Activated CD4-positive, alpha-beta T cell treated with anti-CD3 and anti-CD28 coated beads for 36 hours (primary cell): ENCODE measurements around the gene IFNA4. TPM values are rescaled to one million over a fixed set of nuclear protein-coding genes. Genes with fewer than 3 reads are reported as not detected.
A peak's percentile ranks its signal among the peaks of the same experiment; 100 is the strongest.
"Not testable (repeated sequence)": the region's sequence is repeated elsewhere in the genome, so short reads cannot be mapped to it uniquely, and the experiment has no call there.

ENCODE experiments used
- ATAC-seq: fragments of 200-7000 bp; cut with Tn5 transposase; one replicate; pipeline ENCODE4 v1.10.0; 2021; ENCODE audit warnings: mild to moderate bottlenecking, moderate library complexity
- CTCF ChIA-PET: fragments of 350-600 bp; sonication (Branson Sonifier 250); formaldehyde crosslinking; loops from one replicate; lab custom pipeline; 2021; ENCODE audit warnings: antibody characterized with exemption; lab: Charles Lee
- POLR2A ChIA-PET: fragments of 350-600 bp; sonication (Branson Sonifier 250); formaldehyde crosslinking; loops from one replicate; lab custom pipeline; 2021; ENCODE audit warnings: antibody characterized with exemption, inconsistent platforms; lab: Charles Lee
- DNase-seq: peaks from one replicate; pipeline ENCODE4 v3.0.0-alpha.2; 2020
- H3K27ac Mint-ChIP-seq: one replicate; pipeline ENCODE4 v1.8.0; 2021; ENCODE audit warnings: mixed read lengths
- H3K27me3 Mint-ChIP-seq: one replicate; pipeline ENCODE4 v1.8.0; 2021; ENCODE audit warnings: mixed read lengths
- H3K36me3 Mint-ChIP-seq: one replicate; pipeline ENCODE4 v1.8.0; 2021; ENCODE audit warnings: low read depth, mixed read lengths
- H3K4me1 Mint-ChIP-seq: one replicate; pipeline ENCODE4 v1.8.0; 2021; ENCODE audit warnings: mixed read lengths
- H3K4me3 Mint-ChIP-seq: one replicate; pipeline ENCODE4 v1.8.0; 2021; ENCODE audit warnings: mild to moderate bottlenecking, moderate library complexity, mixed read lengths
- H3K9me3 Mint-ChIP-seq: one replicate; pipeline ENCODE4 v1.8.0; 2021; ENCODE audit warnings: low read depth, mixed read lengths
- intact Hi-C, 2 experiments: fragments of 100-400 bp; cut with DNase I in 1 of 2; cut with micrococcal nuclease in 1 of 2; formaldehyde crosslinking; loops; one replicate each; pipeline versions ENCODE4 v1.14.2 to v1.15.1; 2022 to 2024; cut with DNase I, micrococcal nuclease
- total RNA-seq, 2 experiments: library from RNA; stranded (reverse); gene quantifications; one replicate each; pipeline ENCODE4 v1.2.3, GENCODE V29; 2021

Gene IFNA4
- total RNA-seq = not detected

GRCh38 chr9:21187487-21187886 lies at the start of gene IFNA4:
Gene IFNA4, minus strand, starts transcription at chr9:21187587. Its CDS starts 56 bp downstream, at chr9:21187531.
- H3K36me3 Mint-ChIP-seq, H3K4me3 Mint-ChIP-seq, H3K9me3 Mint-ChIP-seq, H3K27me3 Mint-ChIP-seq, H3K4me1 Mint-ChIP-seq, ATAC-seq, DNase-seq, POLR2A ChIA-PET, CTCF ChIA-PET, intact Hi-C loops, H3K27ac Mint-ChIP-seq: not testable (repeated sequence)

DNA sequence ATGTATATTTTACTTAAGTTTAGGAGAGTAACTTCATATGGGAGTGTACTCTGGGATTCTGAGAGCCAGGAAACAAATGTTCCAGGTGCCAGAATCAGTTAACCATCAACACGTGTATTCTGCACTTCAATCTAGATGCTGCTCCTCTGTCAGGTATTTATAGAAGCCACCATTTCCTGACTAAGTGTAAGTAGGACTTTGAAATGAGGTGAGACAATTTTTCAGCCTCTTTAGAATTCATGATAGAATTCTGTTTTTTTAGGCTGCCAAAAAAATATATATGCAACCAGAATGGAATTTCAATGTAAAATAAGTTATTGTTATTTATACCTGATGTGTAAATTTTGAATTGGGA lies 49.0 kb upstream of the IFNA4 start:
- Mint-ChIP-seq H3K4me1 (peaks cover 10% of the 10 kb centered on the region), H3K4me3 (peak overlapping the region; percentile 11)
- H3K27ac Mint-ChIP-seq, ATAC-seq, POLR2A ChIA-PET, H3K27me3 Mint-ChIP-seq, H3K36me3 Mint-ChIP-seq, DNase-seq, H3K9me3 Mint-ChIP-seq: not testable (repeated sequence)
- intact Hi-C loops = loop anchor here (5.0 to 10.0 kb wide), 3 partner anchors 81 to 551 kb away; no protein-coding TSS in a partner anchor
- CTCF ChIA-PET = interaction anchor here (0.6 to 2.1 kb wide), 16 partner anchors 8 to 219 kb away, joined by 3 to 8 read pairs (median 4); no protein-coding TSS in a partner anchor

GRCh38 chr9:21235468-21236359 lies 48.3 kb upstream of the IFNA4 start:
- H3K9me3 Mint-ChIP-seq, H3K36me3 Mint-ChIP-seq, POLR2A ChIA-PET, H3K27ac Mint-ChIP-seq, H3K27me3 Mint-ChIP-seq: not testable (repeated sequence)
- Mint-ChIP-seq H3K4me3 (peak overlapping the region; percentile 11), H3K4me1 (peaks cover 10% of the 10 kb centered on the region)
- DNase-seq (peak; percentile 52), ATAC-seq (peak; percentile 77)
- intact Hi-C loops = loop anchor here (1.0 to 10.0 kb wide), 5 partner anchors 82 to 554 kb away; no protein-coding TSS in a partner anchor
- CTCF ChIA-PET = interaction anchor here (0.6 to 2.1 kb wide), 17 partner anchors 9 to 220 kb away, joined by 3 to 8 read pairs (median 4); no protein-coding TSS in a partner anchor

GRCh38 chr9:21234153-21234687 lies 46.8 kb upstream of the IFNA4 start:
- DNase-seq = no peak
- Mint-ChIP-seq H3K9me3 (no peaks in the 10 kb centered on the region), H3K27ac (no peak overlapping the region), H3K36me3 (no peaks in the 10 kb centered on the region), H3K4me3 (no peak overlapping the region), H3K27me3 (peaks cover 7% of the 10 kb centered on the region), H3K4me1 (peaks cover 10% of the 10 kb centered on the region)
- CTCF ChIA-PET = interaction anchor here (0.6 to 2.1 kb wide), 4 partner anchors 18 to 550 kb away, joined by 3 to 8 read pairs (median 3); no protein-coding TSS in a partner anchor
- POLR2A ChIA-PET = no interaction called here
- ATAC-seq = no peak
- intact Hi-C loops = loop anchor here in 1 of 2 experiments (10.0 kb wide), 1 partner anchor 221 kb away; no protein-coding TSS in a partner anchor

GRCh38 chr9:21233258-21233657 lies 45.9 kb upstream of the IFNA4 start:
- Mint-ChIP-seq H3K36me3 (no peaks in the 10 kb centered on the region), H3K27ac (no peak overlapping the region), H3K4me1 (peaks cover 10% of the 10 kb centered on the region), H3K27me3 (peaks cover 5% of the 10 kb centered on the region), H3K9me3 (no peaks in the 10 kb centered on the region), H3K4me3 (no peak overlapping the region)
- intact Hi-C loops = loop anchor here in 1 of 2 experiments (10.0 kb wide), 1 partner anchor 222 kb away; no protein-coding TSS in a partner anchor
- POLR2A ChIA-PET = no interaction called here
- ATAC-seq = no peak
- CTCF ChIA-PET = interaction anchor here (0.6 to 1.0 kb wide), 2 partner anchors 19 to 551 kb away, joined by 3 read pairs; no protein-coding TSS in a partner anchor
- DNase-seq = no peak

DNA sequence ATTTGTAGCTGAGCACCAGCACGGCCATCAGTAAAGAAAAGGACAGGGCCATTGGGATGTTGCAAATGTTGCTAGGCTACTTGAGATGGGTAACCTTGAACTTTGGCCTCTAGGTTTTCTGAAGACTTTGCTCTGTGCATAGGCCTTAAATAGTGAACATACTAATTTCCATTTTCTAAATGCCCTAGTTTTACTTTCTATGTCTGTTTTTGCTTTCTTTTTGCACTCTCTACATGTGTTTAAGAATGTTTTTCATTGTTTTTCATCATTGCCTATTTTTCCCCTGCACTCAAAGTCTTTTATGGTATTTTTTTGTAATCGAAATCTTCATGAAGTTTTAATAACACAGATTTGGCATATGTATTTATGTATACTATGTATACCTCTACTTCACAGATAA lies 40.7 kb upstream of the IFNA4 start, which contains the start of gene IFNA17:
TSS of gene IFNA17 (minus strand) at position 101 of the 400 bp plus-strand sequence. CDS start at position 52, 49 bp downstream.
- CTCF ChIA-PET = interaction anchor here (1.0 to 1.2 kb wide), 2 partner anchors 10 to 45 kb away, joined by 4 to 5 read pairs; no protein-coding TSS in a partner anchor

DNA sequence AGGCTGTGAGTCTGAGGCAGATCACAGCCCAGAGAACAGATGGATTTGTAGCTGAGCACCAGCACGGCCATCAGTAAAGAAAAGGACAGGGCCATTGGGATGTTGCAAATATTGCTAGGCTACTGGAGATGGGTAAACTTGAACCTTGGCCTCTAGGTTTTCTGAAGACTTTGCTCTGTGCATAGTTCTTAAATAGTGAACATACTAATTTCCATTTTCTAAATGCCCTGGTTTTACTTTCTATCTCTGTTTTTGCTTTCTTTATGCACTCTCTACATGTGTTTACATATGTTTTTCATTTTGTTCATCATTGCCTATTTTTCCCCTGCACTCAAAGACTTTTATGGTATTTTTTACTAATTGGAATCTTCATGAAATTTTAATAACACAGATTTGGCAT lies 29.8 kb upstream of the IFNA4 start, which contains the start of gene IFNA16:
TSS of gene IFNA16 (minus strand) at position 101 of the 400 bp plus-strand sequence. CDS start at position 95, 6 bp downstream.
- intact Hi-C loops, POLR2A ChIA-PET, H3K36me3 Mint-ChIP-seq, DNase-seq, H3K4me3 Mint-ChIP-seq, ATAC-seq, H3K9me3 Mint-ChIP-seq, H3K27ac Mint-ChIP-seq, H3K4me1 Mint-ChIP-seq: not testable (repeated sequence)
- CTCF ChIA-PET = interaction anchor here (1.2 to 1.6 kb wide), 3 partner anchors 11 to 35 kb away, joined by 4 to 5 read pairs (median 5); no protein-coding TSS in a partner anchor
- H3K27me3 Mint-ChIP-seq = peaks cover 23% of the 10 kb centered on the region

More for the DNA sequence above, 40.7 kb upstream of the IFNA4 start, which contains the start of gene IFNA17:
- POLR2A ChIA-PET = no interaction called here
- Mint-ChIP-seq H3K36me3 (no peaks in the 10 kb centered on the region), H3K4me1 (no peaks in the 10 kb centered on the region), H3K4me3 (no peak within 1 kb of the TSS), H3K27me3 (peaks cover 5% of the 10 kb centered on the region), H3K9me3 (no peaks in the 10 kb centered on the region), H3K27ac (no peak within 1 kb of the TSS)
- no peak for DNase-seq
- no peak for ATAC-seq
- intact Hi-C loops = no loop called here

GRCh38 chr9:21213411-21214326 lies 26.3 kb upstream of the IFNA4 start:
- intact Hi-C loops = loop anchor here in 1 of 2 experiments (1.0 kb wide), 1 partner anchor 576 kb away; no protein-coding TSS in a partner anchor
- H3K27me3 Mint-ChIP-seq = peaks cover 13% of the 10 kb centered on the region
- H3K4me1 Mint-ChIP-seq, DNase-seq, H3K9me3 Mint-ChIP-seq, H3K4me3 Mint-ChIP-seq, H3K27ac Mint-ChIP-seq, H3K36me3 Mint-ChIP-seq: not testable (repeated sequence)
- peak; percentile 44 for ATAC-seq
- CTCF ChIA-PET = interaction anchor here (0.7 to 1.5 kb wide), 10 partner anchors 18 to 499 kb away, joined by 3 to 6 read pairs (median 3); no protein-coding TSS in a partner anchor
- POLR2A ChIA-PET = interaction anchor here (0.5 kb wide), 1 partner anchor 248 kb away, joined by 3 read pairs; no protein-coding TSS in a partner anchor

DNA sequence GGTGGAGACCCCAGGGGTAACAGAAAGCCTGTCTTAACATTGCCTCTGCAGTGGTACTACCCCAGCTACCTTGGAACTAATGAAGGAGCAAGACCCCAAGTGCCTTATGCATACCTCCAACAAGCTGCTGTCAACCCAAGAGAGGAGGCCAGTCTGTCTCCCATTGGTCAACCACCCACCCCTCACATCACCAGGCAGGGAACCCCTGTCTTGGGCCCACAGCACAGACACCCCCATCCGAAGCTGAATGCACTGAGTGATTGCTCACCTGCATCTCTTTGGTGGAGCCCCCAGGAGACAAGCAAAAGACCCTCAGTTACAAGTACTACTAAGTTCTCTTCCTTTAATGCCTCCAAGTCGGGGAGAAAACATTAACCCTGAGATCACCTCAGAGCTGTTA lies 24.8 kb upstream of the IFNA4 start:
- ATAC-seq, H3K4me3 Mint-ChIP-seq, H3K4me1 Mint-ChIP-seq, H3K27ac Mint-ChIP-seq, POLR2A ChIA-PET, DNase-seq, H3K36me3 Mint-ChIP-seq, intact Hi-C loops, H3K9me3 Mint-ChIP-seq: not testable (repeated sequence)
- CTCF ChIA-PET = interaction anchor here (0.8 kb wide), 1 partner anchor 180 kb away, joined by 3 read pairs; no protein-coding TSS in a partner anchor
- peaks cover 10% of the 10 kb centered on the region for H3K27me3 Mint-ChIP-seq

DNA sequence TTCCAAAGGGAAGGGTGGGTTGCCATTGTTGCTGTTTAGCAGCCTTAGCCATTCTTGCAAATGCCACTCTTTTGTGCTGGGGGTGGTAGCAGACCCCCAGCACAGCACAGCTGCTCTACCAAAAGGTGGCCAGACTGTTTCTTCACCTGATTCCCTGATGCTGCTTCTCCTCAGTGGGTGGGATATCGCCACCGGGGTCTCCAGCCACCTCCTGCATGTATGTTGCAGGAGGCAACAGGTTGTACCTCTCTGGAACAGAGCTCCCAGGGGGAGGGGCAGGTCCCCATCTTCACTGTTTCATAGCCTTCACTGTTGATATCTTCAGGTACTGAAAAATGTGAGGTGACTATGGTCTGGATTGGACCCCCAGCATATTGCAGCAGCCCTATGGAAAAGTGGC lies 23.4 kb upstream of the IFNA4 start:
- H3K9me3 Mint-ChIP-seq, ATAC-seq, CTCF ChIA-PET, H3K27ac Mint-ChIP-seq, intact Hi-C loops, H3K4me1 Mint-ChIP-seq, DNase-seq, H3K4me3 Mint-ChIP-seq, POLR2A ChIA-PET, H3K36me3 Mint-ChIP-seq: not testable (repeated sequence)
- peaks cover 15% of the 10 kb centered on the region for H3K27me3 Mint-ChIP-seq
